Tibial nerve (tissue), 4 donors: ENCODE measurements around the gene CUX1. TPM values are rescaled to one million over a fixed set of nuclear protein-coding genes. Genes with fewer than 3 reads are reported as not detected.

Experiments
- DNase-seq, 2 donors: peaks; one replicate each; pipeline ENCODE4 v3.0.0-alpha.2; 2019; ENCODE audit warnings: low spot score in 2 of 2
- H3K27ac ChIP-seq, 4 donors: fragments of 200-600 bp; sonication (generic) in 3 of 4; one replicate each; pipeline ENCODE4 v1.5.1; 2017 to 2019; ENCODE audit warnings: mild to moderate bottlenecking in 1 of 4
- H3K27me3 ChIP-seq, 2 donors: fragments of 200-600 bp; sonication (generic) in 1 of 2; one replicate each; pipeline versions ENCODE4 v1.5.1 to v1.6.0; 2017 to 2019
- H3K36me3 ChIP-seq, 3 donors: fragments of 200-600 bp; sonication (generic); one replicate each; pipeline ENCODE4 v1.5.1; 2018 to 2019
- H3K4me1 ChIP-seq, 4 donors: fragments of 200-600 bp; sonication (generic) in 3 of 4; one replicate each; pipeline ENCODE4 v1.5.1; 2017 to 2019
- H3K4me3 ChIP-seq, 4 donors: fragments of 200-600 bp; sonication (generic) in 3 of 4; one replicate each; pipeline ENCODE4 v1.5.1; 2017 to 2019; ENCODE audit warnings: mild to moderate bottlenecking in 1 of 4, moderate library complexity in 1 of 4
- H3K9me3 ChIP-seq, 4 donors: fragments of 200-600 bp; sonication (generic) in 3 of 4; one replicate each; pipeline ENCODE4 v1.5.1; 2017 to 2019
- CTCF ChIP-seq, 5 experiments: fragments of 200-600 bp in 3 of 5; fragments of 450-650 bp in 2 of 5; sonication (generic) in 3 of 5; IDR thresholded peaks; one replicate each; pipeline ENCODE4 v1.5.1; 2016 to 2019; ENCODE audit warnings: antibody characterized with exemption in 5 of 5, mild to moderate bottlenecking in 3 of 5, moderate library complexity in 2 of 5
- EP300 ChIP-seq, 2 donors: sonication (generic); formaldehyde crosslinking; IDR thresholded peaks; one replicate each; pipeline ENCODE4 v1.6.1; 2017; ENCODE audit warnings: antibody characterized with exemption in 2 of 2, mild to moderate bottlenecking in 1 of 2
- POLR2A ChIP-seq, 2 donors: fragments of 450-650 bp; IDR thresholded peaks; one replicate each; pipeline ENCODE4 v1.6.1; 2017; ENCODE audit warnings: antibody characterized with exemption in 2 of 2, mild to moderate bottlenecking in 2 of 2, moderate library complexity in 2 of 2
- WGBS, 2 donors: methylation state at CpG; one replicate each; pipeline ENCODE4 v1.1.5; 2018; 5-methylcytosine and 5-hydroxymethylcytosine counted together
- total RNA-seq, 4 donors: library from RNA; depleted of rRNA; stranded (reverse); fragments of >200 nt; gene quantifications; one replicate each; pipeline ENCODE4 v1.1.0, GENCODE V29; 2016

CUX1 gene
- total RNA-seq, 4 donors from 2014 or later = 74.5 to 104 (median 84.3) TPM

- Histone ChIP-seq H3K27me3 (no peaks in the 10 kb centered on the region), H3K9me3 (peaks cover 0 to 5% (median 0%) of the 10 kb centered on the region in 4 donors), H3K4me3 (no peak overlapping the region), H3K27ac (no peak overlapping the region), H3K36me3 (no peaks in the 10 kb centered on the region), H3K4me1 (peaks cover 0 to 14% (median 0%) of the 10 kb centered on the region in 4 donors)
- no peak for TF ChIP-seq POLR2A (IDR thresholded peaks at IDR 0.05)
- TF ChIP-seq EP300 (IDR thresholded peaks at IDR 0.05) = no peak
- no peak for TF ChIP-seq CTCF (IDR thresholded peaks at IDR 0.05)
- WGBS, 2 donors = 86 to 90% methylated on average over 10 to 11 of the region's 11 CpGs
- no peak for DNase-seq
Observed at GRCh38 chr7:102061354-102061945, 244.0 kb downstream of the CUX1 start.

- TF ChIP-seq EP300 (IDR thresholded peaks at IDR 0.05) (no peak), POLR2A (IDR thresholded peaks at IDR 0.05) (no peak), CTCF (IDR thresholded peaks at IDR 0.05) (no peak)
- Histone ChIP-seq H3K9me3 (no peaks in the 10 kb centered on the region), H3K27me3 (no peaks in the 10 kb centered on the region), H3K4me3 (no peak overlapping the region), H3K36me3 (no peaks in the 10 kb centered on the region), H3K27ac (no peak overlapping the region), H3K4me1 (peaks cover 0 to 14% (median 0%) of the 10 kb centered on the region in 4 donors)
- 70% methylated on average over 8 of the region's 8 CpGs for WGBS, 2 donors
- no peak for DNase-seq
Observed at GRCh38 chr7:102061981-102062390, 244.6 kb downstream of the CUX1 start.

- Histone ChIP-seq H3K4me3 (no peak overlapping the region), H3K9me3 (no peaks in the 10 kb centered on the region), H3K27me3 (no peaks in the 10 kb centered on the region), H3K4me1 (peaks cover 0 to 14% (median 0%) of the 10 kb centered on the region in 4 donors), H3K36me3 (peaks cover 0 to under 1% (median 0%) of the 10 kb centered on the region in 3 donors), H3K27ac (no peak overlapping the region)
- 68 to 81% methylated on average over 7 to 9 of the region's 9 CpGs for WGBS, 2 donors
- DNase-seq = no peak
- TF ChIP-seq EP300 (IDR thresholded peaks at IDR 0.05) = no peak
- no peak for TF ChIP-seq CTCF (IDR thresholded peaks at IDR 0.05)
- TF ChIP-seq POLR2A (IDR thresholded peaks at IDR 0.05) = no peak
Observed at GRCh38 chr7:102063690-102064180, 246.3 kb downstream of the CUX1 start.

- no peak for TF ChIP-seq EP300 (IDR thresholded peaks at IDR 0.05)
- TF ChIP-seq CTCF (IDR thresholded peaks at IDR 0.05) = no peak
- Histone ChIP-seq H3K36me3 (peaks cover 0 to 6% (median 0%) of the 10 kb centered on the region in 3 donors), H3K4me1 (peaks cover 0 to 14% (median 0%) of the 10 kb centered on the region in 4 donors), H3K27me3 (no peaks in the 10 kb centered on the region), H3K4me3 (no peak overlapping the region), H3K9me3 (no peaks in the 10 kb centered on the region), H3K27ac (peak overlapping the region in 2 of 4 donors; percentile 28 to 31)
- DNase-seq = no peak
- 47 to 53% methylated on average over 10 to 12 of the region's 12 CpGs for WGBS, 2 donors
Observed at GRCh38 chr7:102064361-102065025, 247.1 kb downstream of the CUX1 start.

- WGBS, 2 donors = 82 to 86% methylated on average over 6 of the region's 6 CpGs
- Histone ChIP-seq H3K27me3 (no peaks in the 10 kb centered on the region), H3K27ac (peak overlapping the region in 2 of 4 donors; percentile 28 to 31), H3K4me1 (peaks cover 0 to 14% (median 0%) of the 10 kb centered on the region in 4 donors), H3K9me3 (no peaks in the 10 kb centered on the region), H3K36me3 (peaks cover 0 to 11% (median 0%) of the 10 kb centered on the region in 3 donors), H3K4me3 (no peak overlapping the region)
- TF ChIP-seq CTCF (IDR thresholded peaks at IDR 0.05) = no peak
- no peak for TF ChIP-seq EP300 (IDR thresholded peaks at IDR 0.05)
- TF ChIP-seq POLR2A (IDR thresholded peaks at IDR 0.05) = no peak
- no peak for DNase-seq
Observed at GRCh38 chr7:102065226-102065625, 247.8 kb downstream of the CUX1 start.
